Breast epithelium (tissue), 4 donors: ENCODE results near the gene UBXN2A. TPM values are rescaled to one million over a fixed set of nuclear protein-coding genes. Genes with fewer than 3 reads are reported as not detected.

ENCODE experiments used
- DNase-seq, 2 donors: peaks; one replicate each; pipeline ENCODE4 v3.0.0-alpha.2; 2019; ENCODE audit warnings: low spot score in 2 of 2
- H3K27ac ChIP-seq, 2 donors: fragments of 200-600 bp; sonication (generic) in 1 of 2; one replicate each; pipeline ENCODE4 v1.5.1; 2016 to 2019; ENCODE audit warnings: mild to moderate bottlenecking in 1 of 2
- H3K27me3 ChIP-seq, 2 donors: fragments of 200-600 bp; sonication (generic) in 1 of 2; one replicate each; pipeline versions ENCODE4 v1.5.1 to v1.6.0; 2017 to 2019; ENCODE audit warnings: control low read depth in 1 of 2, mild to moderate bottlenecking in 1 of 2
- H3K36me3 ChIP-seq: fragments of 200-600 bp; one replicate; pipeline ENCODE4 v1.5.1; 2019
- H3K4me1 ChIP-seq, 2 donors: fragments of 200-600 bp; sonication (generic); one replicate each; pipeline ENCODE4 v1.5.1; 2016 to 2019; ENCODE audit warnings: control low read depth in 1 of 2
- H3K4me3 ChIP-seq, 3 donors: fragments of 200-600 bp; sonication (generic); 1 replicate in 2 of 3; 2 replicates in 1 of 3; pipeline ENCODE4 v1.5.1; 2016 to 2019; ENCODE audit warnings: mild to moderate bottlenecking in 3 of 3, moderate library complexity in 2 of 3
- H3K9me3 ChIP-seq, 2 donors: fragments of 200-600 bp; sonication (generic) in 1 of 2; one replicate each; pipeline ENCODE4 v1.5.1; 2016 to 2019; ENCODE audit warnings: control low read depth in 1 of 2
- CTCF ChIP-seq, 3 donors: fragments of 450-650 bp; IDR thresholded peaks; one replicate each; pipeline ENCODE4 v1.5.1; 2016 to 2017; ENCODE audit warnings: antibody characterized with exemption in 3 of 3, mild to moderate bottlenecking in 3 of 3, moderate library complexity in 3 of 3
- POLR2A ChIP-seq: fragments of 450-650 bp; IDR thresholded peaks from one replicate; pipeline ENCODE4 v1.6.1; 2016; ENCODE audit warnings: antibody characterized with exemption, mild to moderate bottlenecking, moderate library complexity
- POLR2AphosphoS5 ChIP-seq, 3 donors: sonication (generic); formaldehyde crosslinking; IDR thresholded peaks; one replicate each; pipeline ENCODE4 v1.6.1; 2017; ENCODE audit warnings: antibody characterized with exemption in 3 of 3
- intact Hi-C: fragments of 100-400 bp; cut with DNase I; formaldehyde crosslinking; loops from one replicate; pipeline ENCODE4 v1.15.1; 2023; ENCODE audit warnings: low total_unique reads
- total RNA-seq, 3 donors: library from RNA; depleted of rRNA; stranded (reverse); fragments of >200 nt; gene quantifications; one replicate each; pipeline ENCODE4 v1.1.0, GENCODE V29; 2016

Gene UBXN2A
- total RNA-seq, 3 donors from 2014 or later, result 13.0 to 22.0 (median 16.4) TPM

GRCh38 chr2:23904215-23904614 lies 36.0 kb upstream of the UBXN2A start:
- Histone ChIP-seq H3K27ac (no peak overlapping the region), H3K4me1 (no peaks in the 10 kb centered on the region), H3K36me3 (no peaks in the 10 kb centered on the region), H3K4me3 (no peak overlapping the region), H3K9me3 (no peaks in the 10 kb centered on the region), H3K27me3 (no peaks in the 10 kb centered on the region)
- no peak for DNase-seq
- intact Hi-C loops, result no loop called here
- TF ChIP-seq POLR2AphosphoS5 (IDR thresholded peaks at IDR 0.05) (no peak), CTCF (IDR thresholded peaks at IDR 0.05) (no peak), POLR2A (no peak)

GRCh38 chr2:23904692-23905091 lies 35.6 kb upstream of the UBXN2A start:
- Histone ChIP-seq H3K27ac (no peak overlapping the region), H3K36me3 (no peaks in the 10 kb centered on the region), H3K27me3 (no peaks in the 10 kb centered on the region), H3K4me1 (no peaks in the 10 kb centered on the region), H3K9me3 (no peaks in the 10 kb centered on the region), H3K4me3 (no peak overlapping the region)
- TF ChIP-seq POLR2AphosphoS5 (IDR thresholded peaks at IDR 0.05) (no peak), CTCF (IDR thresholded peaks at IDR 0.05) (no peak), POLR2A (no peak)
- intact Hi-C loops, result no loop called here
- no peak for DNase-seq

- no peak overlapping the region for H3K4me3 ChIP-seq
- H3K27me3 ChIP-seq, result no peaks in the 10 kb centered on the region
- no peaks in the 10 kb centered on the region for H3K36me3 ChIP-seq
- no peaks in the 10 kb centered on the region for H3K4me1 ChIP-seq
- no peak overlapping the region for H3K27ac ChIP-seq
- TF ChIP-seq CTCF (IDR thresholded peaks at IDR 0.05) (no peak), POLR2AphosphoS5 (IDR thresholded peaks at IDR 0.05) (no peak), POLR2A (no peak)
- H3K9me3 ChIP-seq, result no peaks in the 10 kb centered on the region
- intact Hi-C loops, result no loop called here
- DNase-seq, result no peak
Observed at GRCh38 chr2:23905155-23905554, 35.1 kb upstream of the UBXN2A start.

GRCh38 chr2:23912054-23912453 lies 28.2 kb upstream of the UBXN2A start:
- intact Hi-C loops, result no loop called here
- Histone ChIP-seq H3K9me3 (no peaks in the 10 kb centered on the region), H3K27me3 (no peaks in the 10 kb centered on the region), H3K4me1 (peaks cover 0 to 3% of the 10 kb centered on the region in 2 donors), H3K27ac (no peak overlapping the region), H3K4me3 (no peak overlapping the region), H3K36me3 (no peaks in the 10 kb centered on the region)
- TF ChIP-seq POLR2A, result no peak
- TF ChIP-seq CTCF (IDR thresholded peaks at IDR 0.05), result no peak
- TF ChIP-seq POLR2AphosphoS5 (IDR thresholded peaks at IDR 0.05), result no peak
- no peak for DNase-seq

- peaks cover 0 to 3% of the 10 kb centered on the region in 2 donors for H3K4me1 ChIP-seq
- intact Hi-C loops, result no loop called here
Observed at GRCh38 chr2:23915327-23915726, 24.9 kb upstream of the UBXN2A start.

More at GRCh38 chr2:23915327-23915726, 24.9 kb upstream of the UBXN2A start:
- Histone ChIP-seq H3K9me3 (no peaks in the 10 kb centered on the region), H3K4me3 (no peak overlapping the region), H3K27me3 (no peaks in the 10 kb centered on the region), H3K36me3 (no peaks in the 10 kb centered on the region), H3K27ac (no peak overlapping the region)
- TF ChIP-seq CTCF (IDR thresholded peaks at IDR 0.05) (no peak), POLR2AphosphoS5 (IDR thresholded peaks at IDR 0.05) (no peak), POLR2A (no peak)
- DNase-seq, result no peak
